GM19467 (cell line): ENCODE results near the gene FMN1.

Experiments used
- ATAC-seq: cut with Tn5 transposase; IDR thresholded peaks from one replicate; pipeline ENCODE4 v1.9.1; 2021; ENCODE audit warnings: mild to moderate bottlenecking, moderate library complexity; ENCODE audit not compliant: unreplicated experiment

The FMN1 gene

GRCh38 chr15:32737304-32737703 lies 457.2 kb downstream of the FMN1 start:
- no peak for ATAC-seq

DNA sequence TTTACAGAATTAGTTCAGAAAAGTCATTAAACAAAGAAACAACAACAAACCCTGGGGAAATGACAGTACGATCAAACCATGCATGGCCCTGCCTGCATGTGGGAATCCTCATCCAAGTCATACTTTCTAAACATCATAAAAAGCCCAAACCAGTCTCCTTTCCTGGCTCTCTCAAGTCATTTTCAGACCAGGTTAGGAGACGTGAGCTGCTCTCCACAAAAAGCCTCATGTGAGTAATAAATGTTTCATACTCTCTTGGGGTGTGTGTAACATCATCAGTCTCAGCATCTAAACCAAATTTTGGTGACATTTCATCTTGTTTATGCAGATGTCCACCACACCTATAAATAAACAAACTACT lies 457.8 kb downstream of the FMN1 start:
- ATAC-seq: no peak

DNA sequence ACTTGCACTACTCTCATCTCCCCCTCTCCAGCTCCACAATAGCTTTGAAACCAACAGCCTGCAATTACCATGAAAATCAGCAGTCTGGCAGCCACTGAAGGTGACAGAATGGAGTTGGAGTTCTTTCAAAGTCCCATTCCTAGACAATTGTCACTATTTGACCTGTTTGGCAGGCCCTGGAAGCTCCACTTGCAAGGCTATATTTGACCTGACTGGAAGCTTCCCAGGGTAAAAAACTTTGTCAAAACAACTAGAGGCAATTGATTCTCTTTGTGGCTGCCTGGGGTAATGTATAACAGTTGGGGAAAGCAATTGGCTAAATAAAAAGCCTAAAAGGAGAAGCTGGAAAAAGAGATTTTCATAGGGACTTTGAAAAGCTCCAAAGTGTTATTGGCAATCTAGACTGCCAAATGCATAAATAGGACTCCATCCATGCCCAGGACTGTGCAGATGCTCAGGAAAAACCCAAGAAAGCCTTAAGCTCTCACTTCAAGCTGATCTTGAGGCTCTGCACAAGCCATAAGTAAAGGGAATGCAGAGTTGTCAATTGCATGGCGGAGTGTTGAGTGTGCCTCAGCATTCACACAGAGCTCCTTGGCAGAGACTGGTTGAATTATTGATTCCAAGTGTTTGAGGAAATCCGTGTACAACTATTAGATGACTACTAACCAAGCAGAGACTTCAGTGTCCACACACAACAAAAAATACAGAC lies 458.4 kb downstream of the FMN1 start:
- ATAC-seq: no peak

DNA sequence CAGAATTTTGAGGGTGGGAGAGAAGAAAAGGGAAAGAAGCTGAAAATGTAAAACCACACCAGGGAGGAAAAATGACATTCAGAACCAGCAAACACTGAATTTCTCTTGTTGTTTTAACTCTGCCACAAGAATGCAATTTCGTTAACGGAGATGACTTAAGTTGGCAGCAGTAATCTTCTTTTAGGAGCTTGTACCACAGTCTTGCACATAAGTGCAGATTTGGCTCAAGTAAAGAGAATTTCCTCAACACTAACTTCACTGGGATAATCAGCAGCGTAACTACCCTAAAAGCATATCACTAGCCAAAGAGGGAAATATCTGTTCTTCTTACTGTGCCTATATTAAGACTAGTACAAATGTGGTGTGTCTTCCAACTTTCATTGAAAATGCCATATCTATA lies 461.2 kb downstream of the FMN1 start:
- no peak for ATAC-seq

DNA sequence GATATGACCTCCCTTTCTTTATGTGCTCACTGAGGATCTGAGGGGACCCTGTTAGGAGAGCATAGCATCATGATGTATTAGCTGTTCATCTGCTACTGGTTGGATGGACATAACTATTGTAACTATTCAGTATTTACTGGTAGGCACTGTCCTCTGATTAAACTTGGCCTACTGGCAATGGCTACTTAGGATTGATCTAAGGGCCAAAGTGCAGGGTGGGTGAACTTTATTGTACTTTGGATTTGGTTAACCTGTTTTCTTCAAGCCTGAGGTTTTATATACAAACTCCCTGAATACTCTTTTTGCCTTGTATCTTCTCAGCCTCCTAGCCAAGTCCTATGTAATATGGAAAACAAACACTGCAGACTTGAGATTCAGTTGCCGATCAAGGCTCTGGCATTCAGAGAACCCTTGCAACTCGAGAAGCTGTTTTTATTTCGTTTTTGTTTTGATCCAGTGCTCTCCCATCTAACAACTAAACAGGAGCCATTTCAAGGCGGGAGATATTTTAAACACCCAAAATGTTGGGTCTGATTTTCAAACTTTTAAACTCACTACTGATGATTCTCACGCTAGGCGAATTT lies 461.8 kb downstream of the FMN1 start:
- no peak for ATAC-seq

DNA sequence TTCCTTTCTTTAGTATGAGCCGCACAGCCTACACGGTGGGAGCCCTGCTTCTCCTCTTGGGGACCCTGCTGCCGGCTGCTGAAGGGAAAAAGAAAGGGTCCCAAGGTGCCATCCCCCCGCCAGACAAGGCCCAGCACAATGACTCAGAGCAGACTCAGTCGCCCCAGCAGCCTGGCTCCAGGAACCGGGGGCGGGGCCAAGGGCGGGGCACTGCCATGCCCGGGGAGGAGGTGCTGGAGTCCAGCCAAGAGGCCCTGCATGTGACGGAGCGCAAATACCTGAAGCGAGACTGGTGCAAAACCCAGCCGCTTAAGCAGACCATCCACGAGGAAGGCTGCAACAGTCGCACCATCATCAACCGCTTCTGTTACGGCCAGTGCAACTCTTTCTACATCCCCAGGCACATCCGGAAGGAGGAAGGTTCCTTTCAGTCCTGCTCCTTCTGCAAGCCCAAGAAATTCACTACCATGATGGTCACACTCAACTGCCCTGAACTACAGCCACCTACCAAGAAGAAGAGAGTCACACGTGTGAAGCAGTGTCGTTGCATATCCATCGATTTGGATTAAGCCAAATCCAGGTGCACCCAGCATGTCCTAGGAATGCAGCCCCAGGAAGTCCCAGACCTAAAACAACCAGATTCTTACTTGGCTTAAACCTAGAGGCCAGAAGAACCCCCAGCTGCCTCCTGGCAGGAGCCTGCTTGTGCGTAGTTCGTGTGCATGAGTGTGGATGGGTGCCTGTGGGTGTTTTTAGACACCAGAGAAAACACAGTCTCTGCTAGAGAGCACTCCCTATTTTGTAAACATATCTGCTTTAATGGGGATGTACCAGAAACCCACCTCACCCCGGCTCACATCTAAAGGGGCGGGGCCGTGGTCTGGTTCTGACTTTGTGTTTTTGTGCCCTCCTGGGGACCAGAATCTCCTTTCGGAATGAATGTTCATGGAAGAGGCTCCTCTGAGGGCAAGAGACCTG lies 463.5 kb downstream of the FMN1 start:
- no peak for ATAC-seq

DNA sequence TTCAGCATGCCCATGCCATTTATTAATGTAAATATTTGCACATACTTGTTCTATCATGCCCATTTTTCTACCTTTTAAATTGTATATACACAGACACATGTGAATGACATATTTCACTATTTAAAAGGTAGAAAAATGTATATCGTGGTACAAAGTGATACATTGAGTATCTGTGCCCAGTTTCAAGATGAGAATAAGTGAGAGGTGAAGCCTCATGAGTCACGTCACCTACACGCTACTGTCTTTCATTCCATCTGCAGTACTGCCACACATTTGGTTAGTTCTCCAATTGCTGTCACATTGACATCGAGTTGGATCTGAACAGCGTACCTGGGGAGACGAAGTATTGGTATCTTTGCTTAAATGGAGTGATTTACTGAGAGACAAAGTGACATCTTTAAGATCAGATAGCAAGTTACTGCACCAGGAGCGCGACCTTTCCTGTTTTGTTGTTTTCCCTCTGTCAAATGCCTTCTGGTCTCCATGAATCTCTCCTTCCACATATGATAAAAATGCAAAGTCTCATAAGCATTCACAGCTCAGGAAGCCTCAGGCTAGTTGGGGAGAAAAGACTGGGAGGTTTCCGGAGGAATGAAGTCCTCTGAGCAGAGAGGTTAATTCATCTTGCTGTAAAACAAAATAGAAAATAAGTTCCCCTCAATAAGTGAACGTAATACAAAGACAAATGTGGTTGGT lies 464.7 kb downstream of the FMN1 start:
- no peak for ATAC-seq

- ATAC-seq: peak; percentile 89
Observed at GRCh38 chr15:32723171-32723948, 471.2 kb downstream of the FMN1 start.

GRCh38 chr15:32722136-32722535 lies 472.4 kb downstream of the FMN1 start:
- ATAC-seq: no peak

GRCh38 chr15:32721596-32721995 lies 472.9 kb downstream of the FMN1 start:
- no peak for ATAC-seq

GRCh38 chr15:32718821-32719716 lies 475.4 kb downstream of the FMN1 start:
- no peak for ATAC-seq

DNA sequence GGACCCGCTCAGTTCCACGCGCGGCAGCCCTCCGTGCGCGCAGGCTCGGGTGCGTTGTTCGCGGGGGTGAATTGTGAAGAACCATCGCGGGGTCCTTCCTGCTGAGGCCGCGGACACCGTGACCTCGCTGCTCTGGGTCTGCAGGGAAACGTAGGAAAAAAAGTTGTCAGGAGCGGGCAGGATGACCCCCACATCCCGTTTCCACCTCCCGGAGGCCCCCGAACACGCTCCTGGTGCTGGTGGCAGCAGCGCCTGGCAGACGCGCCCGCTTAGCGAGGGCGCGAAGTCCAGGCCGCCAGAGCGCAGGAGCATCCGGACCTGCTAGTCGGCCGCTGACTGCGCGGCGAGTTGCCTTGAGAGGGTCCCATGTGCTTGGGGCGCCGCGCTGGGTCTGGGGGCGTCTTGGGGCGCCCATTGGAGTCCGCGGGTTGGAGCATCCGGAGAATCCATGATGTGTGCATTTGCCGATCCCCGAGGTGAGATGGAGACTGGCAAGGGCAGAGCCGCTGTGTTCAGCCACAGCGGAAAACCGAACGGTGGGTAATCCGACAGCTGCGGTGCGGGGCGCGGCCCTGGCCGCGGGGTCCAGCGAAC lies 476.2 kb downstream of the FMN1 start:
- no peak for ATAC-seq

- ATAC-seq: no peak
Observed at GRCh38 chr15:32717426-32718226, 476.9 kb downstream of the FMN1 start, which contains the start of gene GREM1. TSS of gene GREM1 (plus strand) at chr15:32718004. CDS start at chr15:32730691, 12,687 bp downstream.

- ATAC-seq: no peak
Observed at GRCh38 chr15:32716915-32717425, 477.5 kb downstream of the FMN1 start.

DNA sequence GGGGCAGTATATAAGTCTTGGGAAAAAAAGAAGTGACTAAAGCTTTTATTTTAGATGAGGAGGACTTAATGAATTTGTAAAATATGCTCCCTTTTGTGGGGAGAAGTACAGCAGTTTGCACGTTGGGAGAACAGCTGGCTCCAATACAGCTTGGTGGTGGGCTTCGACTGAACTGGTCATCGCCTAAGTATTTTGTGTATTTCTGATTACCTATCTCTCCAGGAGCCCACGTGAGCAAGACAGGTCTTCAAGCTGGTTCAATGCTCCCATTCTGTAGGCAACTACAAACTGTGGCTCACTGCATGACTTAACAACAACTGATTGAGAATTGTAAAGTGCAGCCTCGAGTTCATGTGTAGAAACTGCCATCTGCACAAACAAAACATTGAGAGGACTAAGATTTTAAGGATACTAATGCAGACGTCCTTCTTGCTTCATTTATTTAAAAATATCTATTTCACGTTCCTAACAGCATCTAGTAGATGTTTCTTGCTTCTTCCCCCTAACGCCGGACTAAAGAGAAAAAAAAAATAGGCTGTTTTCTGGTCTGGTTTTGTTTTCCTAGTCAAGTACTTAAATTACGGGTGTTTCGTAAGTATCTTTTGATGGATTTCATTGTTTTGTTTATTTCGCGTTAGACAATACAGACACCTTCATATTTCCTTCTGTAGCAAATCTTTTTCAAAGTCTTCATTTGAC lies 478.1 kb downstream of the FMN1 start:
- no peak for ATAC-seq
